Kidney (tissue), 14 donors: ENCODE data around the gene CSF1. TPM values are rescaled to one million over a fixed set of nuclear protein-coding genes. Genes with fewer than 3 reads are reported as not detected.

Source experiments
- DNase-seq, 5 donors: peaks; one replicate each; pipeline ENCODE4 v3.0.0-alpha.2; 2013 to 2020
- FAIRE-seq: peaks from 2 replicates; lab custom pipeline; 2012; peaks lifted over from hg19 to GRCh38; lab: Jason Lieb, UNC
- H3K27ac ChIP-seq, 2 donors: one replicate each; pipeline ENCODE4 v1.7.0; 2013; ENCODE audit warnings: low read depth in 2 of 2, low read length in 2 of 2, inconsistent platforms in 1 of 2
- H3K27me3 ChIP-seq: one replicate; pipeline ENCODE4 v1.7.1; 2013; ENCODE audit warnings: low read length, inconsistent platforms; ENCODE audit not compliant: control insufficient read depth, insufficient read depth
- H3K36me3 ChIP-seq, 3 donors: one replicate each; pipeline versions ENCODE4 v1.7.0 to v1.7.1; 2013; ENCODE audit warnings: low read length in 3 of 3, control low read depth in 1 of 3, inconsistent platforms in 1 of 3; ENCODE audit not compliant: insufficient read depth in 3 of 3, control insufficient read depth in 2 of 3
- H3K4me1 ChIP-seq, 3 donors: one replicate each; pipeline versions ENCODE4 v1.7.0 to v1.7.1; 2013; ENCODE audit warnings: low read length in 3 of 3, inconsistent platforms in 1 of 3, low read depth in 1 of 3; ENCODE audit not compliant: control insufficient read depth in 2 of 3, insufficient read depth in 2 of 3
- H3K4me3 ChIP-seq, 3 donors: one replicate each; pipeline versions ENCODE4 v1.7.0 to v1.8.1; 2013; ENCODE audit warnings: low read length in 3 of 3, control low read depth in 1 of 3, inconsistent platforms in 1 of 3
- H3K9ac ChIP-seq, 3 donors: one replicate each; pipeline versions ENCODE4 v1.7.0 to v1.7.1; 2013; ENCODE audit warnings: low read length in 3 of 3, control low read depth in 1 of 3, inconsistent platforms in 1 of 3
- H3K9me3 ChIP-seq, 3 donors: one replicate each; pipeline versions ENCODE4 v1.7.0 to v1.7.1; 2013; ENCODE audit warnings: low read length in 3 of 3, control low read depth in 1 of 3, inconsistent platforms in 1 of 3; ENCODE audit not compliant: control insufficient read depth in 2 of 3, insufficient read depth in 1 of 3
- CTCF ChIP-seq: IDR thresholded peaks from 3 replicates; pipeline ENCODE4 v1.5.1; 2012; ENCODE audit warnings: mild to moderate bottlenecking, moderate library complexity, borderline replicate concordance; ENCODE audit not compliant: insufficient read depth; ENCODE audit errors: extremely low read depth
- intact Hi-C: fragments of 100-400 bp; cut with DNase I; formaldehyde crosslinking; loops from one replicate; pipeline ENCODE4 v1.11.1; 2022
- polyA plus RNA-seq: library from polyadenylated mRNA; stranded (reverse); fragments of 350-450 nt; fragmentation: Illumina TruSeq; extraction: RNeasy Lipid Tissue Mini Kit (QIAGEN cat#74804); gene quantifications from one replicate; pipeline ENCODE4 v1.2.3, GENCODE V29; 2014; ENCODE audit warnings: low read depth, low replicate concordance; ENCODE audit not compliant: insufficient read depth
- total RNA-seq: library from RNA; stranded (reverse); fragmentation: NEBNext Ultra II Directional; extraction: Animal tissue kit (Norgen Biotek cat#: 25700); gene quantifications from one replicate; pipeline ENCODE4 v1.2.1, GENCODE V29; 2021
- donor health status: control.
- donor health status: control.
- donor health status: control.
- donor health status: control.
- donor health status: control.
- donor health status: DM: yes; HTN: yes; CAD: no.
- donor health status: Normal renal cell carcinoma (clear cell type).

The CSF1 gene
- total and polyA plus RNA-seq, 2 donors from 2014 or later = 11.1 to 33.8 TPM

- intact Hi-C loops = no loop called here
Observed at GRCh38 chr1:109929588-109930251, 19.1 kb downstream of the CSF1 start.

GRCh38 chr1:109930252-109930993, 19.8 kb downstream of the CSF1 start:
- intact Hi-C loops = no loop called here
- Histone ChIP-seq H3K4me3 (no peak overlapping the region), H3K4me1 (peaks cover 0 to 55% (median 50%) of the 10 kb centered on the region in 3 donors), H3K36me3 (peaks cover 0 to 3% (median 2%) of the 10 kb centered on the region in 3 donors), H3K27ac (peak overlapping the region; percentile 26 to 48), H3K9me3 (no peaks in the 10 kb centered on the region), H3K9ac (no peak overlapping the region), H3K27me3 (no peaks in the 10 kb centered on the region)
- no peak for TF ChIP-seq CTCF
- DNase-seq (peak in 1 of 5 donors; percentile 39), FAIRE-seq (no peak)

More at GRCh38 chr1:109929588-109930251, 19.1 kb downstream of the CSF1 start:
- Histone ChIP-seq H3K9ac (no peak overlapping the region), H3K4me1 (peaks cover 0 to 48% (median 43%) of the 10 kb centered on the region in 3 donors), H3K9me3 (no peaks in the 10 kb centered on the region), H3K36me3 (peaks cover 0 to 3% (median 2%) of the 10 kb centered on the region in 3 donors), H3K27me3 (no peaks in the 10 kb centered on the region), H3K4me3 (no peak overlapping the region), H3K27ac (peak overlapping the region; percentile 48 to 75)
- no peak for FAIRE-seq
- peak in 1 of 5 donors; percentile 43 for DNase-seq
- TF ChIP-seq CTCF = no peak

- Histone ChIP-seq H3K36me3 (peaks cover 0 to 2% (median 0%) of the 10 kb centered on the region in 3 donors), H3K27me3 (no peaks in the 10 kb centered on the region), H3K4me3 (no peak overlapping the region), H3K27ac (peak overlapping the region; percentile 58 to 85), H3K9ac (no peak overlapping the region), H3K9me3 (no peaks in the 10 kb centered on the region), H3K4me1 (peaks cover 0 to 60% (median 53%) of the 10 kb centered on the region in 3 donors)
- no peak for TF ChIP-seq CTCF
- DNase-seq (peak; percentile 87 to 97 (median 94)), FAIRE-seq (no peak)
- intact Hi-C loops = no loop called here
Observed at GRCh38 chr1:109931189-109931731, 20.6 kb downstream of the CSF1 start.
